HUES48 (cell line): Measurements from ENCODE around the gene MGMT.

Experiments used
- H3K27ac ChIP-seq: one replicate; pipeline ENCODE4 v1.7.0; 2013; ENCODE audit warnings: low read depth, low read length, inconsistent platforms
- H3K27me3 ChIP-seq: 2 replicates; pipeline ENCODE4 v1.6.1; 2013; ENCODE audit warnings: mild to moderate bottlenecking, low read length; ENCODE audit not compliant: control insufficient read depth, insufficient read depth
- H3K36me3 ChIP-seq: 2 replicates; pipeline ENCODE4 v1.6.1; 2013; ENCODE audit warnings: low read length; ENCODE audit not compliant: control insufficient read depth, insufficient read depth
- H3K4me1 ChIP-seq: 2 replicates; pipeline ENCODE4 v1.6.1; 2013; ENCODE audit warnings: mild to moderate bottlenecking, low read length; ENCODE audit not compliant: control insufficient read depth, insufficient read depth
- H3K4me3 ChIP-seq: 2 replicates; pipeline ENCODE4 v1.5.1; 2013; ENCODE audit warnings: mild to moderate bottlenecking, low read depth, low read length
- H3K9ac ChIP-seq: 2 replicates; pipeline ENCODE4 v1.6.1; 2013; ENCODE audit warnings: mild to moderate bottlenecking, low read depth, low read length, moderate library complexity
- H3K9me3 ChIP-seq: 2 replicates; pipeline ENCODE4 v1.6.1; 2013; ENCODE audit warnings: low read length; ENCODE audit not compliant: control insufficient read depth, insufficient read depth

Gene MGMT

GRCh38 chr10:129703287-129704137 is 236.5 kb downstream of the MGMT start:
- no peak overlapping the region for H3K27ac ChIP-seq

GRCh38 chr10:129704225-129704624 is 237.2 kb downstream of the MGMT start:
- Histone ChIP-seq H3K4me3 (no peak overlapping the region), H3K4me1 (no peaks in the 10 kb centered on the region), H3K9me3 (no peaks in the 10 kb centered on the region), H3K36me3 (no peaks in the 10 kb centered on the region), H3K9ac (no peak overlapping the region), H3K27ac (no peak overlapping the region), H3K27me3 (no peaks in the 10 kb centered on the region)

More at GRCh38 chr10:129703287-129704137, 236.5 kb downstream of the MGMT start:
- H3K9me3 ChIP-seq = no peaks in the 10 kb centered on the region
- H3K36me3 ChIP-seq = no peaks in the 10 kb centered on the region
- no peaks in the 10 kb centered on the region for H3K27me3 ChIP-seq
- no peak overlapping the region for H3K9ac ChIP-seq
- no peaks in the 10 kb centered on the region for H3K4me1 ChIP-seq
- no peak overlapping the region for H3K4me3 ChIP-seq

- Histone ChIP-seq H3K4me3 (no peak overlapping the region), H3K9ac (no peak overlapping the region), H3K36me3 (no peaks in the 10 kb centered on the region), H3K27me3 (no peaks in the 10 kb centered on the region), H3K4me1 (no peaks in the 10 kb centered on the region), H3K27ac (no peak overlapping the region), H3K9me3 (no peaks in the 10 kb centered on the region)
These were observed 237.9 kb downstream of the MGMT start for GRCh38 chr10:129704786-129705525.

GRCh38 chr10:129705676-129706075 is 238.6 kb downstream of the MGMT start:
- H3K27ac ChIP-seq = no peak overlapping the region
- no peaks in the 10 kb centered on the region for H3K9me3 ChIP-seq
- H3K27me3 ChIP-seq = no peaks in the 10 kb centered on the region
- no peak overlapping the region for H3K9ac ChIP-seq
- no peak overlapping the region for H3K4me3 ChIP-seq
- H3K36me3 ChIP-seq = no peaks in the 10 kb centered on the region
- H3K4me1 ChIP-seq = 0 out of 2 replicates have a peak, but pooled peaks cover 1% of the 10 kb centered on the region

- Histone ChIP-seq H3K4me3 (no peak overlapping the region), H3K9ac (no peak overlapping the region), H3K9me3 (no peaks in the 10 kb centered on the region), H3K27ac (no peak overlapping the region), H3K4me1 (peaks cover 6% of the 10 kb centered on the region; the same call in 1 of the 2 replicates), H3K27me3 (no peaks in the 10 kb centered on the region), H3K36me3 (no peaks in the 10 kb centered on the region)
These were observed 239.0 kb downstream of the MGMT start for GRCh38 chr10:129706081-129706480.

GRCh38 chr10:129706523-129706922 is 239.5 kb downstream of the MGMT start:
- no peaks in the 10 kb centered on the region for H3K9me3 ChIP-seq

GRCh38 chr10:129707406-129708388 is 240.7 kb downstream of the MGMT start:
- H3K36me3 ChIP-seq = no peaks in the 10 kb centered on the region
- no peak overlapping the region for H3K9ac ChIP-seq
- peaks cover 10% of the 10 kb centered on the region; the same call in 1 of the 2 replicates for H3K4me1 ChIP-seq
- H3K4me3 ChIP-seq = no peak overlapping the region
- H3K27ac ChIP-seq = no peak overlapping the region
- no peaks in the 10 kb centered on the region for H3K27me3 ChIP-seq
- H3K9me3 ChIP-seq = no peaks in the 10 kb centered on the region

More at GRCh38 chr10:129706523-129706922, 239.5 kb downstream of the MGMT start:
- Histone ChIP-seq H3K4me1 (peaks cover 10% of the 10 kb centered on the region; the same call in 1 of the 2 replicates), H3K4me3 (no peak overlapping the region), H3K27me3 (no peaks in the 10 kb centered on the region), H3K36me3 (no peaks in the 10 kb centered on the region), H3K9ac (no peak overlapping the region), H3K27ac (no peak overlapping the region)

- Histone ChIP-seq H3K27me3 (no peaks in the 10 kb centered on the region), H3K27ac (no peak overlapping the region), H3K36me3 (no peaks in the 10 kb centered on the region), H3K9me3 (no peaks in the 10 kb centered on the region), H3K9ac (no peak overlapping the region), H3K4me1 (peaks cover 10% of the 10 kb centered on the region; the same call in 1 of the 2 replicates), H3K4me3 (no peak overlapping the region)
These were observed 242.1 kb downstream of the MGMT start for GRCh38 chr10:129709101-129709500.

- Histone ChIP-seq H3K4me3 (no peak overlapping the region), H3K4me1 (peaks cover 10% of the 10 kb centered on the region; the same call in 1 of the 2 replicates), H3K27me3 (no peaks in the 10 kb centered on the region), H3K36me3 (no peaks in the 10 kb centered on the region), H3K27ac (no peak overlapping the region), H3K9ac (no peak overlapping the region), H3K9me3 (no peaks in the 10 kb centered on the region)
These were observed 242.8 kb downstream of the MGMT start for GRCh38 chr10:129709627-129710509.

GRCh38 chr10:129710510-129710847 is 243.4 kb downstream of the MGMT start:
- no peak overlapping the region for H3K27ac ChIP-seq
- no peak overlapping the region for H3K4me3 ChIP-seq
- H3K9me3 ChIP-seq = no peaks in the 10 kb centered on the region
- no peaks in the 10 kb centered on the region for H3K36me3 ChIP-seq
- peaks cover 10% of the 10 kb centered on the region; the same call in 1 of the 2 replicates for H3K4me1 ChIP-seq
- no peaks in the 10 kb centered on the region for H3K27me3 ChIP-seq
- H3K9ac ChIP-seq = no peak overlapping the region
